Stimulated activated CD8-positive, alpha-beta memory T cell treated with anti-CD3 and anti-CD28 coated beads, Interleukin-4, amount 100 ng/mL, for 48 hours (primary cell): ENCODE measurements around the gene GNB1.

Source experiments
- DNase-seq: peaks from one replicate; pipeline ENCODE4 v3.0.0-alpha.2; 2020

Gene GNB1

DNA sequence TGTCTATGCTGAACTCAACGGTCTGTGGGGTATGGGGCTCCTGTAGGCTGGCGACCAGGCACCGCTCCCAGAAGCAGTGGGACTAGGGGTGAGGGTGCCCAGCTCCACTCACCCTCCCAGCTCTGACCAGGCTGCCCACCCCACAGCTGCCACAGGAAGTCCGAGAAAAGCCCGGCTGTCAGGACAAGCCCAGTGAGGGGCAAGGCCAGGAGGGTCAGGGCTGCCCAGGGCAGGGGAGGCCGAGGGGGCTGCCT, 31.7 kb upstream of the GNB1 start:
- DNase-seq: no peak

GRCh38 chr1:1921901-1922701, 31.2 kb upstream of the GNB1 start:
- no peak for DNase-seq

DNA sequence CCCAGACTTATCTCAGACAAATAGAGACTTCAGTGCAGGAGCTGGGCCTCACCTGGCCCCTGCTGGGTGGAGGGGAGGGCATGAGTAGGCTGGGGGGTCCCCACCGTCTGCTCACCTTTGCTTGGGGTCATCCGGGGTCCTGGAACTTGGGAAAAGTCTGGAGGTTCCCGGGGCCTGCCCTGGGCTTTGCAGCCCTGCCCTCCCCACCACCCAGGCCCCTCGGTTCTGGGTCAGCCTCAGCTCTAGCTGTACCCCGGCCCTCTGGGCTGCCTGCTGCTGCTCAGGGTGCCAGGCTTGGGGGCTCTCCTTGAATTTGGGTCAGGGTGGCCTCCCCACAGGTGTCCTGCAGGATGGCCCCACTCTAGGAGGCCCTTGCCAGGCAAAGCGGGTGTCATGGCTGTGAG, 30.6 kb upstream of the GNB1 start:
- no peak for DNase-seq

GRCh38 chr1:1920608-1921458, 29.9 kb upstream of the GNB1 start:
- DNase-seq: no peak

DNA sequence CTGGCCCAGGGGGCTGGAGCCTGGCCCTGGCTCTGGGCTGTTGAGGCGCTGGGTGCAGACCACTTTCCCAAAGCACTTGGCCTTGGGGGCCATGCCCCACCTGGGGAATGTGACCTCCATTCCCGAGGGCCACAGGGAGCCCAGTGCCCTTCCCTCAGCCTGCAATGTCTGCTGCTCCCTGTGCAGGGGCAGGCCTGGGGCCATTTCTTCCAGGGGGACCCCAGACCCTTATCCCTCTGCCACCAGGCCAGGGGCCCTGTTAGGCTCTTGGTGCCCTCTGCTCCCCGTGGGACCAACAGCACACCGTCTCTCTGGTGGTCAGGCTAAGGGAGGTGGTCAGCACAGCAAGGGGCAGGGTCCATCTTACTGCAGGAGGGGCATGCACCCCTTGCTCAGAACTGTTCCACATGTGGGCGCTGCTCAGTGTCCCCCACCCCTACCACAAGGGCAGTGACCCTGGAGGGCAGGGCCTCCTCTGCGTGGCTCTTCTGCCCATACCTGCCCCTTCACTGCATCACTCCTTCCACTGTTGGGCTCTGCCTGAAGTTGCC, 29.2 kb upstream of the GNB1 start:
- no peak for DNase-seq

DNA sequence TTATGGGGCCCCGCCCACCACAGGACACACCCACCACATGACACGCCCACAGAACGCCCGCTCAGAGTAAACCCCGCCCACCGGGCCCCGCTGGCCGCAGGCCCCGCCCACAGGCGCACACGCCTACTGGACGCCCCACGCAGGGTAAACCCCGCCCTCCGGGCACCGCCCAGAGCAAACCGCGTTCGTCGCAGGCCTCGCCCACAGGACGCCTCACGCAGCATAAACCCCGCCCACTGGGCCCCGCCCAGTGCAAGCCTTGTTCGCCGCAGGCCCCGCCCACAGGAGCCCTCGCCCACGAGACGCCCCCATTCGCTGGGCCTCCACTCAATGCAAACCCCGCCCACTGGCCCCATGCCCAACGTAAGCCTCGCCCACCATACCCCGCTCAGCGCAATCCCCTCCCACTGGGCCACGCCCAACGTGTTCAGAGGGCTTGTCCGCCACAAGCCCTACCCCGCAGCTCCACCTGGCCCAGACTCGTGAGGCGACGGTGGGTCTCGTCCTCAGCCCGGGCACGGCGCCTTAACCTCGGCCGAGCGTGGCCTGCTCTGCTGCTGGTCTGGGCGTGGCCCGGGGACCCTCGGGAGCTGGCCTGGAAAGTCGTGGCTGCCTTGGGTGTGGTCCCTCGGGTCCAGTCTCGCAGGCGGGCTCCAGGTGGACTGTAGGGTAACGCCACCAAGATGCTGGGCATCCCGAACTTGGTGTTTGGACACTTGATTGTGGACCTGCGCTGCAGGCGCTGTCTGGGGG, 28.6 kb upstream of the GNB1 start:
- DNase-seq: peak; percentile 99

- DNase-seq: no peak
These were observed 28.0 kb upstream of the GNB1 start, which contains the start of gene TMEM52 for GRCh38 chr1:1918901-1919303. TMEM52 (minus strand) TSS chr1:1919279; CDS start chr1:1919265, 14 bp downstream.

DNA sequence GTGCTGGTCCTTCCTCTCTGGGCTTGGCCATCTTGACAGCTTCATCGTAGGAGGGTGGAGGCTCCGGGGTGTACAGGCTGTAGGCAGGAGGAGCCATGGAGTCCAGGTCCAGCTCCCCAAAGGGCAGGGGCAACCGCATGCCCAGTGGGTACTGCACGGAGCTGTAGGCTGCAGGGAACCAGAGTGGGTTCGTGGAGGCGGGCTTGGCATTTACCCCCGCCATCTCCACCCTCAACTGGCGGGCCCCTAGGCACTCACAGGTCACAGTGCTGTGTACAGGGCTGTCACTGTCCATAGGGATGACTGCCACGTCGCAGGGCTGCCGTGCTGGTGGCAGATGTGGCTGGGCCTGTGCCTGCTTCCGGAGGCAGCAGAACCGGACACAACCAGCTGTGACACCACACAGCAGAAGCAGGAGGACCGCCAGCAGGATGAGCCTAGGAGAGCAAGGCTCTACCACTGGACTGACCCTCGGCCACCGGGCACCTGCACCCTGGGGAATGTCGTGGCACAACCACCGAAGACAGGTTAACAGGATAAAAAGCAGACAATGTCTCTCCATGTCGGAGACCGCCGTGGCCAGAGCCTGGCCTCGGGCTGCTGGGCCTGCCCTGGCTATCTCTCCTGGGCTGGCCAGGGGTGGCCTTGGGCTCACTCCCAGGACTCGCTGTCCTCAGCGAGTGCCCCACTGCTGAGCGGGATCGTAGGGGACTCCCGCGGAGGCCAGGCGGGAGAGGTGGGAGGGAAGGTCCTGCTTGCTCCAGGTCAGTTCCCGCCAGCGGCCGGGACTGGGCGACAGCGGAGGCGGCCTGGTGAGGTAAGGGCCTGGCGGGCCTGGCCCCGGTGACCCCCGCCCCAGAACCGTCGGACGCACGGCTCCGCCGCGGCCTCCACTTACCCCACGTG, 27.4 kb upstream of the GNB1 start:
- no peak for DNase-seq

GRCh38 chr1:1917304-1917976, 26.6 kb upstream of the GNB1 start:
- DNase-seq: no peak

DNA sequence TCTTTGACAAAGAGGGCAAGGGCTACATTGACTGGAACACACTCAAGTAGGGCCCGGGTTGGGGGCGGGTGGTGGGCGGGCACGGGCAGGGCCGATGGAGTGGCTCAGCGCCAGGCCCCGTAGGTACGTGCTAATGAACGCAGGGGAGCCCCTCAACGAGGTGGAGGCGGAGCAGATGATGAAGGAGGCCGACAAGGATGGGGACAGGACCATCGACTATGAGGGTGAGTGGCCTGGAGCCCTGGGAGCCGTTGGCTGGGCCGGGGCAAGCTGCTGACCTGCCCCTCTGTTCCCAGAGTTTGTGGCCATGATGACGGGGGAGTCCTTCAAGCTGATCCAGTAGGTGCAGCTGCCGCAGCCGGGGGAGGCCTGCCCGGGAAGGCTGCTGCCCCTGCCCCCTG, 26.0 kb upstream of the GNB1 start:
- DNase-seq: no peak

GRCh38 chr1:1915911-1916840, 25.3 kb upstream of the GNB1 start:
- DNase-seq: no peak

- DNase-seq: no peak
These were observed 24.2 kb upstream of the GNB1 start, which contains the start of gene CALML6 for GRCh38 chr1:1914971-1915692. CALML6 (plus strand) TSS chr1:1915260; CDS start chr1:1915281, 21 bp downstream.

GRCh38 chr1:1914101-1914970, 23.4 kb upstream of the GNB1 start:
- no peak for DNase-seq

GRCh38 chr1:1911350-1912041, 20.6 kb upstream of the GNB1 start:
- no peak for DNase-seq

DNA sequence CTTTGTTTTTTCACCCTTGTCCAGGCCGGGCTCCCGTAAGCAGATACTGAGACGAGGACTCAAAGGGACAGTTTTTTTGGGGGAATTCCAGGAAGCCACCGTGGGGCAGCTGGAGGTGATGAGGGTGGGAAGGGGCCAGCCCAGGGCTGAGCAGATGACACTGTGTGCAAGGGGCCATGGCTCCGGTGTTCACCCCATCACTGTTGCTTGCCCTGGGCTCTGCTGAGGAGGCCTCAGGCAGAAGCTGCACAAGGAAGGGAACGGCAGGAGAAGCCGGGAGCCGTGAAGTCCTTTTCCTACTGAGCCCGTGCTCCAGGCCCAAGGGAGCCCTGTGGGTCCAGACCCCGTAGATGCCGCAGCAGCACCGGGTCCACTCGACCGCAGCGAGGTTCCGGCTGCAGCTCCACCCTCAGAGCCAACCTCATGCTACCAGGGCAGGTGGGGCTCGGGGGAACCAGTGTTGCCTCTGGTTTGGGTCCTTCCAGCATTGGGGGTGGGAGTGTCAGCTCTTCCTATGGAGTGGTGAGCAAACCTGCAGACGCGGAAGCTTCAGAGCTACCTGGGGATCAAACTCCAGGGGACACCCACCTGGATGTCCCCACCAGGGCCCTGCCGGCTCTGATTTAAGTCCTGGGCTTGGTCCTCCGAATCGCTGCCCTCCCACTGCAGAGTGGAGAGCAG, 19.9 kb upstream of the GNB1 start:
- no peak for DNase-seq

GRCh38 chr1:1910033-1910465, 19.2 kb upstream of the GNB1 start:
- DNase-seq: no peak

GRCh38 chr1:1908506-1908791, 17.6 kb upstream of the GNB1 start:
- no peak for DNase-seq
